AG09319 (cell line): ENCODE measurements around the gene HS2ST1.
A peak's percentile ranks its signal among the peaks of the same experiment; 100 is the strongest.

ENCODE experiments used
- DNase-seq: peaks from one replicate; pipeline ENCODE4 v3.0.0-alpha.2; 2010; ENCODE audit warnings: low read depth; ENCODE audit errors: extremely low read depth
- TF ChIP-seq, protein P1 (sequence below): IDR thresholded peaks from 2 replicates; pipeline ENCODE4 v1.5.1; 2011; ENCODE audit warnings: low read depth, mild to moderate bottlenecking, inconsistent platforms, low read length, moderate library complexity

Gene HS2ST1

DNA sequence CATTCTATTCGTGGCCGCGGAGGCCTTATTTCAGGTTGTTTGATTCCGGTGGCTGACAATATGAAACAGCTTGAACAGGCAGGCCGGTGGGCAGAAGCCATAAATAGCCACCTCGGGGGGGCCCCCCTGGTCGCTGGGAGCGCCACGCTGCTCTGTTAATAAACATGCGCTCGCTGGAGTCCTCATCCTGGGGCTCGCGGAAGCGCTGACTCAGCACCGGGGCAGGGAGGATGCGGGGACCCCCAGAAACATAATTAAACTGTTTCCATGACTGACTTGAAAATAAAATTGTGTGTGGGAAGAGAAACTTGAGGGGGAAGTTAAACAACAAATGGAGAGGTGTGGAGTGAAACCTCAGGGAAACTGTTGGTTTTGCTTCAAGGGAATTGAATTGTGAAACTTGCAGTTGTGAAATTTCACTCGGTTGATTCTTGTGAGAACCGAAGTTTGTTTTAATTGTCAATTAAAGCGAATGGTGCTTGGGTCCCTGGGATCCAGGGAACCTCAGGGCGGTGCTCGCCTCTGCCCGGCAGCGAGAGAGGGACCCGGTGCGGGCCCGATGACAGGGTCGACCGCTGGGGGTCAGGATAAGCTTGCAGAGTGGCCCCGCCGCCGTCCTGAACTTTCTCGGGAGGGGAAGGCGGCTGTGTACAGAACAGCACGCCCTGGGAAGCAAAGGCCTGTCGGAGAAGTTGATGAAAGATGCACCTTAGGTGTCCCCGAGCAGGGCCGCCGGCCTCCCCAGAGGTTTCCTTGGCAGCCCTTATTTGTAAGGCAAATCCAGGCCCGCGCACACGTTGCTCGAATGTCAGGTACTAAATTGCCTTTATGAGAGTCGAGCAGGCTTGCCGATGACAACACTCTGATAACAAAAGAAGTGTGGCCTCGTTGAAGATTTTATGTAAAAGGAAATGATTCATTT is 237.3 kb downstream of the HS2ST1 start:
- TF ChIP-seq, protein P1, sequence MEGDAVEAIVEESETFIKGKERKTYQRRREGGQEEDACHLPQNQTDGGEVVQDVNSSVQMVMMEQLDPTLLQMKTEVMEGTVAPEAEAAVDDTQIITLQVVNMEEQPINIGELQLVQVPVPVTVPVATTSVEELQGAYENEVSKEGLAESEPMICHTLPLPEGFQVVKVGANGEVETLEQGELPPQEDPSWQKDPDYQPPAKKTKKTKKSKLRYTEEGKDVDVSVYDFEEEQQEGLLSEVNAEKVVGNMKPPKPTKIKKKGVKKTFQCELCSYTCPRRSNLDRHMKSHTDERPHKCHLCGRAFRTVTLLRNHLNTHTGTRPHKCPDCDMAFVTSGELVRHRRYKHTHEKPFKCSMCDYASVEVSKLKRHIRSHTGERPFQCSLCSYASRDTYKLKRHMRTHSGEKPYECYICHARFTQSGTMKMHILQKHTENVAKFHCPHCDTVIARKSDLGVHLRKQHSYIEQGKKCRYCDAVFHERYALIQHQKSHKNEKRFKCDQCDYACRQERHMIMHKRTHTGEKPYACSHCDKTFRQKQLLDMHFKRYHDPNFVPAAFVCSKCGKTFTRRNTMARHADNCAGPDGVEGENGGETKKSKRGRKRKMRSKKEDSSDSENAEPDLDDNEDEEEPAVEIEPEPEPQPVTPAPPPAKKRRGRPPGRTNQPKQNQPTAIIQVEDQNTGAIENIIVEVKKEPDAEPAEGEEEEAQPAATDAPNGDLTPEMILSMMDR = peak; percentile 4; the same call in 1 of the 2 replicates
- DNase-seq = no peak

DNA sequence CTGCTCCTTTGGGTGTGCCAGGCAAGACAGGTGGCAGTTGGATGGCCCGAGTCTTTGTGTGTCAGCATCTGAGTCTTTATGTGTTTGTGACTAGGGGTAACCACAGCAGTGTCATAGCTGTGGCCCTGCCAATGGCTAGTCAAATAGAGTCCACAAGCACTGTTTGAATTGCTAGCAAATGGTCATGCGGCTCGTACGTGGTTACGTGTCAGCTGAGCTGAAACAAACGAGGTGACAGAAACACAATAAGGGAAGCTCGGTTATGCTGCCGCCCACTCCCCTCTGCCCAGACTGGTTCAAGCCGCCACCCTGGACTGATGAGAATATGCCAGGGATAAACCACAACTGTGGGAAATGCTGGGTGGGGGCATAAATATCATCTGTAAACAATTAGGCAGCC is 239.9 kb downstream of the HS2ST1 start:
- no peak for DNase-seq
- TF ChIP-seq, protein P1 = no peak

DNA sequence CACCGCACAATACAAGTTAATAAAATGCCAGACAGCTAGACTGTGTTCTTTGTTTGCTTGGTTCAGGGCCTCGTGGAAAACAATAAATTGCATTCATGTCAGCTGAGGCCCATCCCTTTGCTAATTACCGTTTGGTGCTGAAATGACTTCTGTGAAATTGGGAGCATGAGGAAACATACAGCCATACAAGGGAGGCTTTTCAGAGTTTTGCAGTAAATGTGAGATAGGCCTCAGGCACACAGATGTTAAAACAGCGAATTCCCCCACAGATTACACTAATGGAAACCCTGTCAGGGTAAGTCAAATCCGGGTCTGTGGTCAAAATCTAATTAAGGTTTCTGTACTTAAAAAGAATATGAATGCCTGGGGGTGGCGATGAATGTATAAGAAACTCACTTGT is 240.7 kb downstream of the HS2ST1 start:
- TF ChIP-seq, protein P1 = no peak
- no peak for DNase-seq

DNA sequence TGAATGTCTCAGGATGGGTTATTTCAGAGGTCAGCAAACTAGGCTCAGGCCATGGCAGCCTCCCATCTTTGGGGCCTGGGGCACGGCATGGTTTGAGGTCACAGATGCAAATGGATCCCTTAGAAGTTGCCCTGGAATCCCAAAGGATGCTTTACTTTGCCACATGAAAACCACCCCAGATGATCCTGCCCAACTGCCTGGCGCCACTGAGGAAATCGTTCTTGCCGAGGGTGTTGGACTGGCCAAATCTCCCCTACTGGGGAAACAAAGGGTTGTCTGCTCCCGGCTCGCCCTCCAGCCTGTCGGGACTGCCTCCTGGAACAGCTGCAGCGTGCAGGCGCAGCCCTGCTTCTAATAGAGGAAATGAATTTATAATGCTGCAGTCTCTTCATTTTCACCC is 241.2 kb downstream of the HS2ST1 start:
- DNase-seq = no peak
- TF ChIP-seq, protein P1 = no peak

DNA sequence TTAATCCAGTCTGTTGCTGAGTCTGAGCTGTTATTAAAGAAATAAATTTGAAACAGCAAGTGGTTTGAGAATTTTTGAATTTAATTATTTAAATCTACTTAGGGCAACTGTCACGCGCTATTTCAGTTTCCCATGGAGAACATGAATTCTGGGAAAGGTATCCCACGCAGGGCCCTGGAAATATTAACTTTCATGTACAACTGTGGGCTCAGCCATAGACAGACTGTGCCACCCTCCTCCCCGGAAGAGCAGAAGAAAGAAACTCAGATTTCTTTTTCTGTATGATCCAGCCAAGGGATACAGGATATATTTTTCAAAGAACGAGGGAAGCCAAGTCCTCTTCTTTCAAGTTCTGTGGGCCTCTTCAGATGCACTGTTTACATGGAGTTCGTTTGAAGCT is 241.7 kb downstream of the HS2ST1 start:
- TF ChIP-seq, protein P1 = no peak

DNA sequence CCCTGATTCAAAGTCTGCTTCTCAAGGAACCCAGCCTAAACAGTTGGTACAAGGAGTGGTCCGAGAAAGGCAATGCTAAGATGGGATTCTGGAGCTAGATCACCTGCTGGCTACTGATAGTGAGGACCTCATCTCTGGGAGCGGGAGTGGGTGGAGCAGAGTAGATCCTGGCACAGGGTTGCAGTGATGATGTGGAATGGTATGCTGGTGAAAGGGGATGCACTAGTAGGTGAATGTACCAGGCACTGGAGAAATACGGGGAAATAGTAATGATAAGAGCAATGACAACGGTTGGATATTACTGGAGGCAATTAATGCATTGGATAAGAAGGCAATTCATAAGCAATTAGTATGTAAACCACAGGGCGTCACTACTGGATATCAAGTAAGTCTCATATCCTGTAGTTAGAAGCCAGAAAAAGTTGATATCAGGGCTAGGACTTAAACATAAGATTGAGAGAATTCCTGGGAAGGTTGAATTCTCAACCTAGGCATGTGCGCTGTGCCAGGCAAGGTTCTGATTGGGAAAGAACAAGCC is 245.0 kb downstream of the HS2ST1 start:
- DNase-seq = no peak
- TF ChIP-seq, protein P1 = no peak

More for the DNA sequence above, 241.7 kb downstream of the HS2ST1 start:
- DNase-seq = no peak
